GM21619 (cell line): ENCODE data around the gene TSHZ2.

Source experiments
- ATAC-seq: cut with Tn5 transposase; IDR thresholded peaks from one replicate; pipeline ENCODE4 v1.9.1; 2021; ENCODE audit not compliant: unreplicated experiment

TSHZ2 gene

DNA sequence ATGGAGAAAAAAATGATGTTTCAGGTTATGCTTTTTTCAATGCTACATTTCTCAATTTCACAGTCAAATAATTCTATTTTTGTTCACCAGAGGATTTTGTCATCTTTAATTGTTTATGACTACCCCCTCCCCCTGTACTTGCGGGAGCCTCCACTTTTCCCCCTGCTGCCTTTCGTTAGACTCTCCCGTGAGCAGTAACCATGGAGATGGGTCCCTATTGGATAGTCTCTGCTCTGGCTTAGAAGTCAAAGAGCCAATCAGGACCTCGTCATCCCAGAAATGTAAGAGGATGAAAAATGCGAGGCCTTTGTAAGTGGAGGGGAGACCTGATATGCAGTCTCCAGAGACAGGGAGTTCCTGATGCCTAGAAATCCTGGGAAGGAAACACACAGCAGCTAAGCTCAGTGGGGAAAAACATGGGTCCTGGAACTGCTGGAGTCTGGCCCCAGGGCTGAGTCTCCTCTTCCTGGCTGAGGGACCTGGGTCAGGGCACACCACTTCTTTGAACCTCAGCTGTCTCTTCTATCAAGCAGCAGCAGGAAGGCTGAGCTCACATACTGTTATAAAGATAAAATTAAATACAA is 298.7 kb downstream of the TSHZ2 start:
- ATAC-seq, result no peak

DNA sequence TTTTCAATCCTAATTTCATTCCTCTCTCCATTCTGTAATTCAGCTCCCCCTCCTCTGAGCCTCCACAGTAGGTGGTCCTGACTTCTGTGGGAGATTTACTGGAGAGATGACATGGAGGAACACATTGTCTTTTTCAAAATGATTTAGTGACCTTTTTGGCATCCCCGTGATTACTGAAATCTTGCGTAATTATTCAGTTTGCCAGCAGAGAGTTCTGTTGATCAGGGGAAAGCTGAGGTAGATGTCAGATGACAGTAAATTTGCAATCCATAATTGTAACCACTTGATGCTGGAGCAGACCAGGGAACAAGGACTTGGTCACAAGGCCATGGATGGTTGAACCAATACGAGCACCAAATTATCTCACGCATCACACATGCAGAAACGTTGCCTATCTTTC is 302.2 kb downstream of the TSHZ2 start:
- ATAC-seq, result no peak

DNA sequence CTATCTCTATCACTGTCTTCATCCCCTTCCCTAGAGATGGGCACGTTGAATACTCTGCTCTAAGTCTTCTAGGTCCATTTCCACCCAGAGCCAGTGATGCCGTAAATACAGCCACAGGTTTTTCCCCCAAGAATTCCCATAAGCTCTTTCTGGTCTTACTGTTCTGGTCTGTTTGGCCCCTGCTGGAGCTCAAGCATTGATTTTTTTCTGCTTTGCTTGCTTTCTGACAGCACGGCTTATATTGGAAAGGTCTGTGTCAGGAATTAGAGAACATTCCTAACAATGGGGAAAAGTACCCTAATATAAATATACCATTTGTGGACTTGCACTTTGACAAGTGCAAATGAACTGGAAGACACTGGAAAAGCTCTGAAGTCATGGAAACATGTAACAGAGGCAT is 302.6 kb downstream of the TSHZ2 start:
- ATAC-seq, result no peak

DNA sequence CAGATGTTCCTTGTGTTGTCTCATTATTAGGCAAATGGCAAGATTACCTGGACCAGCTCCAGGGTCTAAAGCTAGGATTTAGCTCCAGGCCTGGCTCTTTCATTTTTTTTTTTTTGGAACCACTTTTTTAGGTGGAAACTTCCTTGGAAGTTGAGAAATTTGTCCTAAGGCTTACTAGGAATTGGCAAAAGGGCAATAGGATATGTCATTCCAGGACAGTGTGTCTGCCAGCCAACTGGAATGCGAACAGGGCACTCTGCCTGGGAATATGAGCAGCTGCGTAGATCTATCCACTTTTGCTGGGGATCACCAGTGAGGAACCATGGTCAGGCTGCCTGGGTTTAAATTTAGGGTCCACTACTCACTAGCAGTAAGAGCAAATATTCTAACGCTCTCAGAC is 304.0 kb downstream of the TSHZ2 start:
- ATAC-seq, result no peak

DNA sequence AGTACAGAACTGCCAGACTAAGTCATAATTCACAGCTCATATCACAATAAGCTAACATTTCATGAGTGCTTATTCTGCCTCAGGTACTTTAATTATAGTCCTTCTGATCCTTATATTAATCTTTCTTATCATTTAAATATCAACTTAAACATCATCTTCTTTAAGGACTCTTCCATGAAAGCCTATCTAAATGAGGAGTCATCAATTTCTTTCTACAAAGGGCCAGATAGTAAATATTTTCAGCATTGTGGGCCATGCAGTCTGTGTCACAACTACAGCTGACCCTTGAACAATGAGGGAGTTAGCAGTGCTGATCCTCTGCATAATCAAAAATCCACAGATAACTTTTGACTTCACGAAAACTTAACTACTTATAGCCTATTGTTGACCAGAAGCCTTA is 306.4 kb downstream of the TSHZ2 start:
- no peak for ATAC-seq

DNA sequence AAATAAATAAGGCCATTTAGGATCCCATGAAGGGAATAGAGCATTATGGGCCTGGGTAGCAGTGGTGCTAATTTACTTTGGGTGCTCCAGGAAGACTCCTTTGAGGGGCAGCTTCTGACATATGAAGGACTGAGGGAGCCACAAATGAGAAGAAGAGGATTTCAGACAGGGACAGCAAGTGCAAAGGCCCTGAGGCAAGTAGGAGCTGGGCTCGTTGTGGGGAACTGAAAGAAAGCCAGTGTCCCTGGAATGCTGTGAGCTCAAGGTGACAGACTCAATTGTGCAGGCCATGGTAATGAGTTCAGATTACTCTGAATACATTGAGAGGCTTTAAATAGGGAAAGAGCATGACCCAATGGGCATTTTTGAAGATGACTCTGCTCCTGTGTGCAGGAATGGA is 307.6 kb downstream of the TSHZ2 start:
- no peak for ATAC-seq

DNA sequence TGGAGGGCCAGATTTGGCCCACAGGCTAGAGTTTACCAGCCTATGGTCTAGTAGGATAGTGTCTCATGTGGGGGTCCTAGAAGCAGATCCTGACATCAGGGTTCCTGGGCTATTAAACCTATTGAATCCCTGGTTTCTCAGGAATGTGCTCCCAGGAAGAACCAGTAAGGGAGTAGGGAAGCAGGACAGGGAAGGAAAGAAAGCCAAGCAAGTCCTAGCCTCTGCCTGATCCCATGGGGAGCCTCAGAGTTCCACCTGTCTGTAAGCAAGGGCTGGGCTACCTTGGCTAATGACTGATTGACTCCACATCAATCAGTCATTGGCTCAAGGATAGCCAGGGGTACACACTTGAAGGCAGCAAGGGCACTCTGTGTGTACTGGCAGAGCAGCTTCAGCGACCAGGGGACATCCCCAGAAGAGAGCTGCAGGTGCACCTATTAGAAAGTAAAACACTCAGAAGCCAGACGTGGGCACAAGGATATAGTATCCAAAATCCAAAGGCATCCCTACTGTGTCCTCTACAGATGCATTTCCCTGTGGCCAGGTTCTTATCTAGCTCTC is 309.5 kb downstream of the TSHZ2 start:
- ATAC-seq, result no peak

DNA sequence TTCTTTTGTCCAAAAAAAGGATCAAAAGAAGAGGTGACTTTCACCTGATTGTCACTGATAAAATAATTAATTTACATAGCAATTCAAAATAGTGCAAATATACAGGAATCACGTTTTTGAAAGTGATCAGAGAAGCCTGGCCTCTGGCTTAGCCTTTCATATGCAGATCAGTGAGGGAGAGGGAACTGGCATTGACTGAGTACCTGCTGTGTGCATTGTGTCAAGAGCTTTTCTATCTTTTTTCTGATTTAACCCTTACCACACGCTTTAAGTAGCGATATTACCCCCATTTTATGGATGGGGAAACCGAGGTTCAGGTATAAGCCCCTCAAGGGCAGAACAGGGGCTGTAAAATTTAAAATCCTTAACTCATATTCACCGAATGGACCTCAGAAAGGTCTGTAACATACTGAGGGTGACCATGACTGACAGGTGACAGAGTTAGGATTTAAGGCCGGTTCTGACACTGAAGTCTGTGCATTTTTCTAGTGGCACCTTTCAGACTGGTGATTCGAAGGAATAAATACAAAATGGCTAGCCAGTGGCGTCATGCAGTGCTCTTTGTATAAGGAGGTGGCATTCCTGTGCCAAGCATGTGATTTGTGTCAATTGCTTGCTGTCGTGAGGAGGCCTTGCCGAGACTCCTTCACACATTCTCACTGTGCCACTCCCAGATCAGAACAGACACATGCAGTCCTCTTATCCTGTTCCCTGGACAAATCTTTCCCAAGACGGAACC is 310.2 kb downstream of the TSHZ2 start:
- no peak for ATAC-seq

DNA sequence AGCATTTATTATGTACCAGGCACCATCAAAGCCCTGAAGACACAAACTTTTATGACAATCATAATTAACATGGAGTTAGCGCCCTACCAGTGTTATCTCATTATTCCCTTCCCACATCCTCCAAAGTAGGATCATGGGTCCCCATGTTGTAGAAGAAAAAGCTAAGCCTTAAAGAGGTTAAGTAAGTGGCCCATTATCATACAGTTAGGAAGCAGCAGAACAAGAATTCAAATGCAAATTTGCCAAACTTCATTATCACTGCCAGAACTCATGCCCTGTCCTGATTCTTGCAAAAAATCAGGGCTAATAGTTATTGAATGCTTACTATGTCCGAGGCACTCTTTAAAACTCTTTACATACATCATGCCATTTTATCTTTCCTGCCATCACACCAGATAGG is 310.9 kb downstream of the TSHZ2 start:
- ATAC-seq, result no peak

DNA sequence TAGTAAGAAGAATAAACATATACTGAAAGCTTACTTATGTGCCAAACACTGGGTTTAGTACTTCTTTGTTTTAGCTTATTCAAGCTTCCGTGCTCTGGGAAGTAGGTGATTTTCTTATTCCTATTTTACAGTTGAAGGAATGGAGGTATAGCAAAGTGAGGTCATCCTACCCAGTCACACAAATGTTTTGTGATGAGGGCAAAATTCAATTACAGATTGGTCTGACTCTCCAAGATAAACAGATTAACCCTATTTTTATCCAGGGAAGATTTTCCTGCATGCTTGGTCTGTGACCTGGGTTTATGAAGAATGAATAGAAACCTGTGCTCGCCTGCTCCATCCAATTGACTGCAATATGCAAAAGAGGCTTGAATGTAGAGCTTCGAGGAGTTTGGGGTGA is 311.4 kb downstream of the TSHZ2 start:
- no peak for ATAC-seq

DNA sequence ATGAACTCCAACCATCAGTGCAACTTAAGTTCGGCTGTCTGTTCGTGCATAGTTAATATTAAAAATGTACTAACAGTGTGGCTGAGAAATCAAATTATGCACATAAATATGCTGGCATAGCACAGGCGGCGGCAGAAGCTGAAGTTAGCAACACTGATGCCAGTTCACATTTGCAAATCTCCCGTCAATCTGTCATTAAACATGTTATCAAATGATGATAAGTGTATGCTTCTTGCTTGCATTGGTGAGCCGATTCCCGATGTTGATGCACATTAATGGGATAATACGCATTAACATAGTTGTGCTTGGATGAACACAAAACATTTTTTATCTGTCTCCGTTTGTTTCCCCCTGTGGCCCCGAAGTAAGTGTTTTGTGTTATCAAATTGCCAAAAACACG is 312.1 kb downstream of the TSHZ2 start:
- ATAC-seq, result no peak

DNA sequence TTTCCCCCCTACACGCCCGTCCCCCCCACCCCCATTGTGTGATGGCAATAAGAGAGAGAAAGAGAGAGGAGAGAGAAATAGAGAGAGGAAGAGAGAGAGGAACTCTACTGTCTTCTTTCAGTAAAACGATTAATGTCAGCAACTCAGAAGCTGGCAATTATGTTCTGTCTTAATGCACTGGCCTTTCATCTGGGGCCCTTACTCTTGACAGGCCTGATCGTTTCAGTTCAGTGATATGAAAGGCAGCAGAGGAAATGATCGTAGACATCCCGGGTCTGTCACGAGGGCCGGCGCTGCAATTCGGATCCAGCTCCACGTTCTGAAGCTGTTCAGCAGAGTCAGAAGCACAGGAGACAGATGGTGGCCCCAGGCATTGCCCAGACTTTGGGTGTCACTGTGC is 312.5 kb downstream of the TSHZ2 start:
- no peak for ATAC-seq

DNA sequence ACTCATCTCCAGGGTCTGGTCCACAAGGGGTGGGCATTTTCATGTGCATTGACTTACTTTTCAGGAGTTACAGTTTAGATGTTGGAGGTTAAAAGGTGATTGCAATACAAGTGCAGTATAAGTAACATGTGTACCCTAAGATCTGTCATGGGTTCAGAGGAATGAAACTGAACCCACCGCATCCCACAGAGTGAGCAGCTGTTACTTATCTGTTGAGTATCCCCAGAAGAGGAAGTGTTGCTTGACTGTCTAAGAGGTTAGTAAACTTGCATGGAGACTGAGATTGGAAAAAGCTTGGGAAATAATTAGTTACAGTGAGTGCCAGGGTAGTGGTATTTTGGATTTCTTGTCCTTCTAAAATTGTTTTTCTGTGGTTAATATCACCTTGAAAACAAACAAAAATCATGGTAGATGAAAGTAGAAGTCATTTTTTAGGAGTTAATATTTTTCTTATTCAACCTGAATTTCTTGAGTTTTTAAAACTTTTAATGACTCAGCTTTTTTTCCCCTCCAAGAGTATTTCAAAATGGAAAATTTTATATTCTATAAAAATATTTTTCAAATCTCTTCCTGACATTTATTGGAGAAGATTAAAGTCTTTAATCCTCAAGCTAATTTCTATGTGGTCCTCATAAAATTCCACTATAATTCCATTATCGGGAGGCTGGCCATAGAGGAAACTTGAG is 315.3 kb downstream of the TSHZ2 start:
- ATAC-seq, result no peak

DNA sequence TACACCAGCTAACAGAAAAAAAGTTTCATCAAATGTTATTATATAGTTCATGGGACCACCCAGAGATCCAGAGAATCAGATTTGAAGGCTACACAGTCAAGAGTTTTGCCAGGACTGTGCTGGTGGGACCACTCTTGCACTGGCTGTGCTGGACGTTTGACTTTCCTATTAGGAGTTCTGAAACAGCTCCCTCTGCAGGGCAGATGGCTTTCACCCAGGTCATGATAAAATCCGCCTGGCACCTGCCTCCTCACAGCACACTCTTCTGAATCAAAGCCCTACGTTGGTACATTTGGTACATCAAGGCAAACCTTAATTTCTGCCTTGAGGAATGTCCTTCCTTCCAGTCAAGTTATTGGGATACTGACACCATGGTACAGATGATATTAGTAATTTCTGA is 319.4 kb downstream of the TSHZ2 start:
- ATAC-seq, result no peak

DNA sequence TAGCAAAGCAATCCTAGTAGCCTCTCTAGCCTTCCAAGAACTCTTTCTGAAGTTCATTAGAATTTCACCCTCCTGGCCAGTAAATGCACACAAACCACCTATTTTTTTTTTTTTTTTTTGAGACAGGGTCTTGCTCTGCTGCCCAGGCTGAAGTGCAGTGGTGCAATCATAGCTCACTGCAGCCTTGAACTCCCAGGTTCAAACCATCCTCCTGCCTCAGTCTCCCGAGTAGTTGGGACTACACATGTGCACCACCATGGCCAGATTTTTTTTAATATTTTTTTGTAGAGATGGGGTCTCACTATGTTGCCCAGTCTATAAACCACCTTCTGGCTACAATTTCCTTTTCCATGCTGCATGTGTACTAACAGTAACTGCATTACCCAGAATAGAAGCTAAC is 320.2 kb downstream of the TSHZ2 start:
- ATAC-seq, result no peak

DNA sequence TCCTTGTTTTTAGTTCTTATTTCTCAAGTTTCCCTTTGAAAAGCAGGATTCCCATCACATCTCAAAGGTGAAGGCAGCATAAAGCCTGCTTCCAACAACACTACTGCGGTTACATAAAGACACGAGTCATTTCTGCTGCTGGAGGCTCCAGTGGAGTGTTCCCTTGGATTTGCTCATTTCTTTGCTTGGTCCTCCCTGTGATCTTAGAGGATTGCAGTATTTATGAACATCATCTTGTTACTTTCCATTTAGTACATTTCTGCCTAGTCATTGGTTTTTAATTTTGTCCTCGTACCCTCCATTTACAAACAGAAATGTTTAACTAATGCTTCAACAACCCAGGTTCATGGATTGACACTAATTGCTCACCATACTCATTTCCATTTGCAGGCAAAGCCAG is 322.6 kb downstream of the TSHZ2 start:
- no peak for ATAC-seq

DNA sequence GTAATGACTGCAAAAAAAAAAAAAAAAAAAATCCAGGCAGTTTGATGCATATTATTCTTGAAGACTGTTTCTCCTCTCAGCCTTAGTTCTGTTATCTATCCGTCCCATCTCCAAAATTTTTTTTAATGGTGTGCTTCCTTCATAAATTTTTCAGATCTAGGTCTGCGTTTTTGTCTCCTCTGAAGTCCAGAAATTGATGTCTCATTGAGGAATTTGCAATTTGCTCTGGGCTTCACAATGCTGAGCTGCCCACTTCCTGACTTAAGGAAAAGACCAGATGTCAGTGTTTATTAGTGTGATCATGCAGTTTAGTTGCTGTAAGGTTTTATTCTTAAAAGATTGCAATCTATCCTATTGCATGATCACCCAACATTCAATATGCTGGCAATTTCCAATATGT is 323.9 kb downstream of the TSHZ2 start:
- ATAC-seq, result no peak

DNA sequence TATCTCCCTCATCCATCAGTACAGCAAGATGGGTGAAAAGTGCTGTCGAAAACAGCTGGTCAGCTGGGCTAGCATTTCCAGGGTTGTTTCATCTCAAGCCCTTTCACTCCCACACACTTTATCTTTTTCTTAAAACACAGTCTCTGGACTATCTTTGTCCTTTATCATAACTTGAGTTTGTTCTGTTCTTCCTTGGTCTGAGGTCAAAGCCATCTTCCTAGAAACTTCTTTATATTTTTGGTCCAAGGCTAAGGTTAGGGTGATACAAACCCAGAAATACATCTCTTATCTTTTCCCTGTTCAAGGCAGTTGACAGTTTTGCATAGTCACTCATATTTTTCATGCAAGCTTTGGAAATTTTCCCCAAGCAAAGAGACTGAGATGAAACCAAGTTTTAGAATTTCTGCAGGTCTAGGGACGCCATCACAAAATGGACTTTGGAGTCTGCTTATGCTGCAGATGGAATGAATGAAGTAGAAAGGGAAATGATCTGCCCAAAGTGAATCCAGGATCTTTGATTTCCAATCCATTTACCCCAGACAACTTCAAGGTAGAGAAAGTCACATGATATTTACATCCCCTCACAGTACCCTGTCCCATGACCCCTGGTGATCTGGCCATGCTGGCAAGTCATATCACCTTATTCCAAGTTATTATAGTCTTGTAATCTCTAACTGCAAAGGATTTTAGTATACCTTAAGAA is 324.4 kb downstream of the TSHZ2 start:
- no peak for ATAC-seq

DNA sequence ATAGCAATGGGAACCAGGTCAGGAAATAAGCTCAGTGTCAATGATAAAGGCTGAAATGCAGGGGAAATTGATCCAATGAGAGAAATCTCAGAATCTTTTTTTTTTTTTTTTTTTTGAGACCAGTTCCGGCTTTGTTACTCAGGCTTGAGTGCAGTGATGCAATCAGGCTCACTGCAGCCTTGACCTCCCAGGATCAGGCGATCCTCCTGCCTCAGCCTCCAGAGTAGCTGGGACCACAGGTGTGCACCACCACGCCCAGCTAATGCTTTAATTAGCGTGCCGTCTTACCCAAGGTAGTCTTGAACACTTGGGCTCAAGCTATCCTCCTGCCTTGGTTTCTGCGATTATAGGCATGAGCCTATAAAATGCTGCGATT is 325.0 kb downstream of the TSHZ2 start:
- ATAC-seq, result no peak

DNA sequence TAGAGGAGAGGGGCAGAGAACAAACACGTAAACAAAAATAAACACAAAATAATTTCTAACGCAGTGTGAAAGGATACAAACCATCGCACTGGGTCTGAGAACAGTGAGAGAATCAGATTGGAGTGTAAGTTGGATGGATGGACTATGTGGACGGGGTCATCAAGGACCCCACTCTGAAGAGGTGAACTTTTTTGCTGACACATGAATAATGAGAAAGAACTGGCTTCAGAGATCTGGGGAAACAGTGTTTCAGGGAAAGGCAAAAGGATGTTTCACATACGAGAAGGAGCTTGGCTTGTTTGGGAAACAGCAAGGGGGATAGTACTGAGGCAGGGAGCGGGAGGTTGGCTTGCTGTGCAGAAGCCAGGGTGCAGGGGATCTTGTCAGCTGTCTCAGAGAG is 326.1 kb downstream of the TSHZ2 start:
- ATAC-seq, result no peak

DNA sequence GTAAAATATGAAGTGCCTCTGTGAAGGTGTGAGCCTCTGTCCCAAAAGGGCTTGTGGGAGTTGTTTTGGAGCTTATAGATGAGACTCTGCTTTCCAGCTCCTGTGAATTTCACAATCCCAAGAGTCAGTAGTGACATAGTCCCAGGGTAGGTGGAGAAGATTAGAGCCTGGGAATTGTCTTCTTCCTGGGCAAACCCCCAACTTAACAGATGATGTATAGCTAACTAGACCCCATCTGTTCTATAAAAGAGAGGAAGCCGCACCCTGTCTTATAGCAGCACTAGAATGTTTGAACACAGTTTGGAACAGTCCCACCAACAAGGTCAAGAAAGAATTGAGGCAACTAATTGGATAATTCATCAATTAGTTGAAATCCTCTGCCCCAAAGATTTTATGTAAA is 326.8 kb downstream of the TSHZ2 start:
- no peak for ATAC-seq

DNA sequence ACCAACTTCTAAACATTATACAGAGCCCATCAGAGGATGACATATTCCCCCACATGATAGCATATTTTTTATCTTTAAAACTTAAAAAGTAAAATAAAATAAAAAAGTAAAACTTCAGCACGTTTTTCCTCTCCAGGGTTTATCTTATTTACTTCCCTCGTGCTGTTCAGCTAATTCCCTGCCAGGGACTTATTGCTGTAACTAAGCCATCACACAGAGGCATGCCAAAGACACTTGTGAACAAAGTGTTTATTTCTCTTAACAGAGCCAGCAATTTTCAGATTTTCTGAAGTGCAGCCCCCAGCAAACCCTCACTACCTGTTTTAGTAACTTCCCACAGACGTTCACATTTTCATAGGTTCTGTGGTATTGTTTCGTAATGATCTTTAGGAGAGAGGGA is 327.7 kb downstream of the TSHZ2 start:
- no peak for ATAC-seq
